ENCODE results near the gene P2RY14.
"Not testable (repeated sequence)": the region's sequence is repeated elsewhere in the genome, so short reads cannot be mapped to it uniquely, and the experiment has no call there.

Gene P2RY14

GRCh38 chr3:151178208-151178845 is 100.0 kb downstream of the P2RY14 start:
- DNase-seq (ENCODE audit: low read depth): no peak

- DNase-seq (ENCODE audit: low read depth): no peak
These were observed 102.4 kb downstream of the P2RY14 start for GRCh38 chr3:151175952-151176351.

GRCh38 chr3:151174351-151174750 is 104.0 kb downstream of the P2RY14 start:
- no peak for DNase-seq (ENCODE audit: low read depth)

GRCh38 chr3:151171145-151171757 is 107.1 kb downstream of the P2RY14 start:
- DNase-seq (ENCODE audit: low read depth): no peak

GRCh38 chr3:151169948-151170679 is 108.2 kb downstream of the P2RY14 start:
- DNase-seq (ENCODE audit: low read depth): not testable (repeated sequence)

- DNase-seq (ENCODE audit: low read depth): no peak
These were observed 108.9 kb downstream of the P2RY14 start for GRCh38 chr3:151169262-151169947.

GRCh38 chr3:151168269-151169094 is 109.9 kb downstream of the P2RY14 start:
- DNase-seq (ENCODE audit: low read depth): peak; percentile 74

GRCh38 chr3:151166161-151166560 is 112.2 kb downstream of the P2RY14 start:
- DNase-seq (ENCODE audit: low read depth): no peak

- DNase-seq (ENCODE audit: low read depth): no peak
These were observed 113.1 kb downstream of the P2RY14 start for GRCh38 chr3:151165226-151165625.
